Vagina (tissue), 2 donors: Measurements from ENCODE around the gene TMBIM6.

Source experiments
- CTCF ChIP-seq, 3 experiments: fragments of 450-650 bp in 2 of 3; fragments of 200-600 bp in 1 of 3; sonication (generic) in 1 of 3; IDR thresholded peaks; one replicate each; pipeline ENCODE4 v1.5.1; 2017 to 2019; ENCODE audit warnings: antibody characterized with exemption in 3 of 3, mild to moderate bottlenecking in 2 of 3, moderate library complexity in 2 of 3
- POLR2A ChIP-seq, 2 donors: fragments of 450-650 bp; IDR thresholded peaks; one replicate each; pipeline ENCODE4 v1.6.1; 2017; ENCODE audit warnings: antibody characterized with exemption in 2 of 2, mild to moderate bottlenecking in 2 of 2, moderate library complexity in 2 of 2
- POLR2AphosphoS5 ChIP-seq, 2 donors: sonication (generic); formaldehyde crosslinking; IDR thresholded peaks; one replicate each; pipeline ENCODE4 v1.9.0; 2017; ENCODE audit warnings: antibody characterized with exemption in 2 of 2, mild to moderate bottlenecking in 2 of 2, low read depth in 1 of 2; ENCODE audit not compliant: insufficient read depth in 1 of 2

- TF ChIP-seq CTCF (IDR thresholded peaks at IDR 0.05), result no peak
- TF ChIP-seq POLR2AphosphoS5 (IDR thresholded peaks at IDR 0.05; ENCODE audit: insufficient read depth in 1 of 2, low read depth in 1 of 2), result no peak
- TF ChIP-seq POLR2A (IDR thresholded peaks at IDR 0.05), result no peak
Measured at GRCh38 chr12:49794021-49794420, 52.7 kb downstream of the TMBIM6 start.
